Transverse colon (tissue), 4 donors: ENCODE data around the gene TSPAN12. TPM values are rescaled to one million over a fixed set of nuclear protein-coding genes. Genes with fewer than 3 reads are reported as not detected.

Experiments
- DNase-seq: peaks from one replicate; pipeline ENCODE4 v3.0.0-alpha.2; 2019
- H3K27ac ChIP-seq, 4 donors: fragments of 200-600 bp; sonication (generic); 2 replicates each; pipeline ENCODE4 v1.5.1; 2016 to 2018; ENCODE audit warnings: inconsistent platforms in 4 of 4
- H3K27me3 ChIP-seq: fragments of 200-600 bp; sonication (generic); 2 replicates; pipeline ENCODE4 v1.5.1; 2017; ENCODE audit warnings: inconsistent platforms
- H3K36me3 ChIP-seq, 4 donors: fragments of 200-600 bp; sonication (generic); 2 replicates each; pipeline ENCODE4 v1.5.1; 2017 to 2019; ENCODE audit warnings: inconsistent platforms in 4 of 4
- H3K4me1 ChIP-seq, 4 donors: fragments of 200-600 bp; sonication (generic); 2 replicates each; pipeline ENCODE4 v1.5.1; 2017 to 2020; ENCODE audit warnings: inconsistent platforms in 4 of 4
- H3K4me3 ChIP-seq, 4 donors: fragments of 200-600 bp; sonication (generic); 1 replicate in 1 of 4; 2 replicates in 3 of 4; pipeline versions ENCODE4 v1.5.1 to v1.6.1; 2017 to 2019; ENCODE audit warnings: inconsistent platforms in 4 of 4
- H3K9me3 ChIP-seq, 2 donors: fragments of 200-600 bp; sonication (generic); 2 replicates each; pipeline ENCODE4 v1.5.1; 2017 to 2019; ENCODE audit warnings: inconsistent platforms in 2 of 2
- CTCF ChIP-seq, 5 experiments: fragments of 200-600 bp in 3 of 5; fragments of 450-650 bp in 2 of 5; sonication (generic) in 3 of 5; IDR thresholded peaks; 1 replicate in 2 of 5; 2 replicates in 3 of 5; pipeline ENCODE4 v1.5.1; 2016 to 2017; ENCODE audit warnings: antibody characterized with exemption in 5 of 5, inconsistent platforms in 3 of 5, mild to moderate bottlenecking in 2 of 5, moderate library complexity in 1 of 5
- EP300 ChIP-seq: sonication (generic); formaldehyde crosslinking; IDR thresholded peaks from one replicate; pipeline ENCODE4 v1.6.1; 2017; ENCODE audit warnings: antibody characterized with exemption, low read depth
- POLR2A ChIP-seq: fragments of 450-650 bp; IDR thresholded peaks from one replicate; pipeline ENCODE4 v1.6.1; 2016; ENCODE audit warnings: antibody characterized with exemption, mild to moderate bottlenecking, moderate library complexity
- POLR2AphosphoS5 ChIP-seq, 3 donors: sonication (generic); formaldehyde crosslinking; IDR thresholded peaks; one replicate each; pipeline ENCODE4 v1.6.1; 2016; ENCODE audit warnings: antibody characterized with exemption in 3 of 3
- WGBS, 2 donors: methylation state at CpG; one replicate each; pipeline ENCODE4 v1.1.5; 2018; ENCODE audit warnings: low coverage in 1 of 2; 5-methylcytosine and 5-hydroxymethylcytosine counted together
- in situ Hi-C, 4 donors: fragments of 200-750 bp; cut with MboI; loops; one replicate each; pipeline versions ENCODE4 v1.15.0 to v1.15.1; 2017; ENCODE audit warnings: low sequenced_read_pairs in 3 of 4, low pct_ligation_motif_present in 1 of 4, low pct_unique_long_range_greater_than_20kb in 1 of 4
- intact Hi-C: fragments of 100-400 bp; cut with DNase I; formaldehyde crosslinking; loops from one replicate; pipeline ENCODE4 v1.15.1; 2023; ENCODE audit warnings: low total_unique reads
- total RNA-seq, 4 donors: library from RNA; depleted of rRNA; stranded (reverse); fragments of >200 nt; gene quantifications; one replicate each; pipeline ENCODE4 v1.1.0, GENCODE V29; 2016

TSPAN12 gene
- total RNA-seq, 4 donors from 2014 or later: 34.9 to 55.6 (median 39.5) TPM

GRCh38 chr7:120774481-120774880, 83.5 kb downstream of the TSPAN12 start:
- no peaks in the 10 kb centered on the region for H3K9me3 ChIP-seq
- H3K27me3 ChIP-seq: no peaks in the 10 kb centered on the region
- TF ChIP-seq CTCF (IDR thresholded peaks at IDR 0.05): no peak
- TF ChIP-seq POLR2A: no peak
- TF ChIP-seq POLR2AphosphoS5 (IDR thresholded peaks at IDR 0.05): no peak
- no peak for TF ChIP-seq EP300
- WGBS, 2 donors: 67 to 97% methylated on average over 3 of the region's 3 CpGs
- H3K36me3 ChIP-seq: no peaks in the 10 kb centered on the region
- H3K4me1 ChIP-seq: no peaks in the 10 kb centered on the region
- H3K4me3 ChIP-seq: no peak overlapping the region
- intact Hi-C loops: no loop called here
- in situ Hi-C loops: no loop called here
- no peak for DNase-seq
- H3K27ac ChIP-seq: no peak overlapping the region

- intact Hi-C loops: no loop called here
These were observed 87.7 kb downstream of the TSPAN12 start for GRCh38 chr7:120770206-120770605.

DNA sequence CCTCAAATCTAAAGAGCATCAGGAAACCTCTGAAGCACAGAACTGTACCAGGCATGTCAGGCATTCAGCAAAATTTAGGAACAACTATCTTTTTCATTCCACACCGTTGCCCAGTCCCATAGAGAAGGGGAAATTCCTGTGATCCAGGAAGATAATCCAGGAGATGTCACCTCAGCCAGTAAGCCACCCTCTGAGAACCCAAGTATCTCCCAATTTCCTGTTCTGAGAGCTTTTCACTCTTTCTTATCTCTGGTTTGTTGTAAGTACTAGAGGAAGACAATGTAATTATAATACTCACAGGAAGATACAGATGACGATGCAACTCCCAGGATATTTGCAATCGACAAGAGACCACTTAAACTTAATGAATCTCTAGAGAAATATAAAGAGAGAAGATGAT, 97.1 kb downstream of the TSPAN12 start:
- H3K36me3 ChIP-seq: no peaks in the 10 kb centered on the region
- no peak for DNase-seq
- no peaks in the 10 kb centered on the region for H3K4me1 ChIP-seq
- intact Hi-C loops: no loop called here
- in situ Hi-C loops: no loop called here
- 59 to 73% methylated on average over 3 of the region's 3 CpGs for WGBS, 2 donors
- H3K27ac ChIP-seq: no peak overlapping the region
- H3K9me3 ChIP-seq: no peaks in the 10 kb centered on the region
- H3K27me3 ChIP-seq: no peaks in the 10 kb centered on the region
- no peak for TF ChIP-seq POLR2AphosphoS5 (IDR thresholded peaks at IDR 0.05)
- no peak overlapping the region for H3K4me3 ChIP-seq

More at GRCh38 chr7:120770206-120770605, 87.7 kb downstream of the TSPAN12 start:
- Histone ChIP-seq H3K27me3 (no peaks in the 10 kb centered on the region), H3K4me3 (no peak overlapping the region), H3K27ac (no peak overlapping the region), H3K36me3 (no peaks in the 10 kb centered on the region), H3K9me3 (no peaks in the 10 kb centered on the region), H3K4me1 (no peaks in the 10 kb centered on the region)
- TF ChIP-seq POLR2AphosphoS5 (IDR thresholded peaks at IDR 0.05) (no peak), EP300 (no peak), CTCF (IDR thresholded peaks at IDR 0.05) (no peak), POLR2A (no peak)
- in situ Hi-C loops: no loop called here
- 79 to 82% methylated on average over 3 of the region's 3 CpGs for WGBS, 2 donors
- DNase-seq: no peak

- intact Hi-C loops: no loop called here
- Histone ChIP-seq H3K27ac (no peak overlapping the region), H3K36me3 (no peaks in the 10 kb centered on the region), H3K9me3 (no peaks in the 10 kb centered on the region), H3K4me1 (no peaks in the 10 kb centered on the region), H3K4me3 (no peak overlapping the region), H3K27me3 (no peaks in the 10 kb centered on the region)
- no peak for DNase-seq
- in situ Hi-C loops: no loop called here
- TF ChIP-seq POLR2AphosphoS5 (IDR thresholded peaks at IDR 0.05): no peak
- no peak for TF ChIP-seq CTCF (IDR thresholded peaks at IDR 0.05)
- no peak for TF ChIP-seq EP300
- TF ChIP-seq POLR2A: no peak
- 61 to 87% methylated on average over 2 of the region's 2 CpGs for WGBS, 2 donors
These were observed 97.9 kb downstream of the TSPAN12 start for GRCh38 chr7:120760050-120760449.

DNA sequence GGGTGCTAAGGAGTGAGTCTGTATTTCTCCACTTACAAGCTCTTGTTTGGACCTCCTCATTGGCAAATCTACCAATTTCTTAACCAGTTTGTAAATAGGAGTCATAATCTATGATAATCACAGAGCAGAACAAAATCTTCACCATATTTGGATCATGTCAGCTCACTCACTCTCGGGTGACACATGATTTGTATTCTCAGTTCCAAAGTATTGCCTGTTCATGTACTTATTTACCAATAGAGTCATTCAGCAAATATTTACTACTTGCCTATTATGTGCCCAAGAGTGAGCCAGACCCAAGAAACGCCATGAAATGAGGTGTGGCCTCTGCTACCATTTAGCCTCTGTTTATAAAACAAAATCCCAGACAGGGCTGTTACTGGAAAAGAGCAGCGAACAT, 114.8 kb downstream of the TSPAN12 start:
- H3K36me3 ChIP-seq: no peaks in the 10 kb centered on the region
- H3K27me3 ChIP-seq: no peaks in the 10 kb centered on the region
- intact Hi-C loops: no loop called here
- TF ChIP-seq POLR2AphosphoS5 (IDR thresholded peaks at IDR 0.05) (no peak), CTCF (IDR thresholded peaks at IDR 0.05) (no peak)
- H3K9me3 ChIP-seq: no peaks in the 10 kb centered on the region
- in situ Hi-C loops: no loop called here
- WGBS, 2 donors: 62 to 65% methylated on average over 3 of the region's 3 CpGs
- no peak overlapping the region for H3K27ac ChIP-seq
- H3K4me3 ChIP-seq: no peak overlapping the region
- H3K4me1 ChIP-seq: no peaks in the 10 kb centered on the region
- no peak for DNase-seq
